GM12865 (cell line): Measurements from ENCODE around the gene LIMCH1.
"Not testable (repeated sequence)": the region's sequence is repeated elsewhere in the genome, so short reads cannot be mapped to it uniquely, and the experiment has no call there.

Experiments used
- DNase-seq: peaks from one replicate; pipeline ENCODE4 v3.0.0; 2010; ENCODE audit warnings: low read depth
- H3K4me3 ChIP-seq: 2 replicates; pipeline ENCODE4 v1.5.1; 2011; ENCODE audit warnings: mild to moderate bottlenecking, low read depth, low read length, control low read depth
- CTCF ChIP-seq: IDR thresholded peaks from 2 replicates; pipeline ENCODE4 v1.5.1; 2011; ENCODE audit warnings: low read length, control low read depth, low read depth, inconsistent platforms; ENCODE audit not compliant: insufficient read depth; ENCODE audit errors: missing control alignments

Gene LIMCH1

GRCh38 chr4:41693629-41694028 is 155.7 kb downstream of the LIMCH1 start:
- peak; percentile 14 for DNase-seq
- peak; percentile 42 for TF ChIP-seq CTCF

GRCh38 chr4:41696131-41696530 is 158.2 kb downstream of the LIMCH1 start:
- no peak for DNase-seq
- TF ChIP-seq CTCF, result no peak
- H3K4me3 ChIP-seq, result no peak overlapping the region

More at GRCh38 chr4:41693629-41694028, 155.7 kb downstream of the LIMCH1 start:
- H3K4me3 ChIP-seq, result no peak overlapping the region

- H3K4me3 ChIP-seq, result no peak overlapping the region
- no peak for TF ChIP-seq CTCF
- DNase-seq, result no peak
Observed at GRCh38 chr4:41696763-41697162, 158.8 kb downstream of the LIMCH1 start.

- H3K4me3 ChIP-seq, result no peak overlapping the region
- no peak for TF ChIP-seq CTCF
- no peak for DNase-seq
Observed at GRCh38 chr4:41701983-41702382, 164.0 kb downstream of the LIMCH1 start.

- DNase-seq, result no peak
Observed at GRCh38 chr4:41702770-41703169, 164.8 kb downstream of the LIMCH1 start.

GRCh38 chr4:41703785-41704184 is 165.8 kb downstream of the LIMCH1 start:
- no peak for TF ChIP-seq CTCF
- DNase-seq, result no peak
- H3K4me3 ChIP-seq, result no peak overlapping the region

More at GRCh38 chr4:41702770-41703169, 164.8 kb downstream of the LIMCH1 start:
- H3K4me3 ChIP-seq, result no peak overlapping the region
- TF ChIP-seq CTCF, result no peak

- no peak for TF ChIP-seq CTCF
- H3K4me3 ChIP-seq, result no peak overlapping the region
- DNase-seq, result no peak
Observed at GRCh38 chr4:41709844-41710481, 172.0 kb downstream of the LIMCH1 start.

- DNase-seq, result not testable (repeated sequence)
Observed at GRCh38 chr4:41711654-41712053, 173.7 kb downstream of the LIMCH1 start.

More at GRCh38 chr4:41711654-41712053, 173.7 kb downstream of the LIMCH1 start:
- H3K4me3 ChIP-seq, result not testable (repeated sequence)
